Coronary artery (tissue), 2 donors: Measurements from ENCODE around the gene MET.
"Not testable (repeated sequence)": the region's sequence is repeated elsewhere in the genome, so short reads cannot be mapped to it uniquely, and the experiment has no call there.

ENCODE experiments used
- DNase-seq: peaks from one replicate; pipeline ENCODE4 v3.0.0-alpha.2; 2017; ENCODE audit warnings: low spot score
- H3K27ac ChIP-seq, 2 donors: fragments of 200-600 bp; sonication (generic); one replicate each; pipeline ENCODE4 v1.5.1; 2016 to 2019
- H3K4me3 ChIP-seq: fragments of 200-600 bp; sonication (generic); 2 replicates; pipeline ENCODE4 v1.5.1; 2016; ENCODE audit warnings: mild to moderate bottlenecking, moderate library complexity
- TF ChIP-seq, protein P1 (sequence below): fragments of 200-600 bp; sonication (generic); IDR thresholded peaks from one replicate; pipeline ENCODE4 v1.5.1; 2019; ENCODE audit warnings: antibody characterized with exemption

MET gene

DNA sequence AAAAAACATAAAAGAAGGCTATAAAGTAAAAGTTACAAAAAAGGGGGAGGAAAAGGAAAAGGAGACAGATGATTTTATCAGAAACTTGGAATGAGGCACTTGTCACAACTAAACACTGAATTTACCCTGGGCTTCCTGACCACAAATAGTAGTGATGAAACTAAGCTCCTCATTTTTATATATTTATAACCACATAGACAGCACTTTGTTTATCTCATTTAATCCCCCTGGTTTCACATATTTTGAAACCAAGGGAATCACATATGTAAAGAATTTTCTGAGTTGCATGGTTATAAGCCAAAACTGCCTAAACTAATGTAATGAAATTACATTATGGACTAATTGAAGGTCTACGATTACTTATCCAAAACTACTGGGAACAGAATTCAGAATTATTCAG is 39.6 kb upstream of the MET start:
- no peak for DNase-seq
- no peak overlapping the region for H3K27ac ChIP-seq
- TF ChIP-seq, protein P1, sequence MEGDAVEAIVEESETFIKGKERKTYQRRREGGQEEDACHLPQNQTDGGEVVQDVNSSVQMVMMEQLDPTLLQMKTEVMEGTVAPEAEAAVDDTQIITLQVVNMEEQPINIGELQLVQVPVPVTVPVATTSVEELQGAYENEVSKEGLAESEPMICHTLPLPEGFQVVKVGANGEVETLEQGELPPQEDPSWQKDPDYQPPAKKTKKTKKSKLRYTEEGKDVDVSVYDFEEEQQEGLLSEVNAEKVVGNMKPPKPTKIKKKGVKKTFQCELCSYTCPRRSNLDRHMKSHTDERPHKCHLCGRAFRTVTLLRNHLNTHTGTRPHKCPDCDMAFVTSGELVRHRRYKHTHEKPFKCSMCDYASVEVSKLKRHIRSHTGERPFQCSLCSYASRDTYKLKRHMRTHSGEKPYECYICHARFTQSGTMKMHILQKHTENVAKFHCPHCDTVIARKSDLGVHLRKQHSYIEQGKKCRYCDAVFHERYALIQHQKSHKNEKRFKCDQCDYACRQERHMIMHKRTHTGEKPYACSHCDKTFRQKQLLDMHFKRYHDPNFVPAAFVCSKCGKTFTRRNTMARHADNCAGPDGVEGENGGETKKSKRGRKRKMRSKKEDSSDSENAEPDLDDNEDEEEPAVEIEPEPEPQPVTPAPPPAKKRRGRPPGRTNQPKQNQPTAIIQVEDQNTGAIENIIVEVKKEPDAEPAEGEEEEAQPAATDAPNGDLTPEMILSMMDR: no peak
- H3K4me3 ChIP-seq: no peak overlapping the region

- TF ChIP-seq, protein P1: no peak
- Histone ChIP-seq H3K27ac (no peak overlapping the region), H3K4me3 (no peak overlapping the region)
- no peak for DNase-seq
Observed at GRCh38 chr7:116633131-116633988, 38.6 kb upstream of the MET start.

DNA sequence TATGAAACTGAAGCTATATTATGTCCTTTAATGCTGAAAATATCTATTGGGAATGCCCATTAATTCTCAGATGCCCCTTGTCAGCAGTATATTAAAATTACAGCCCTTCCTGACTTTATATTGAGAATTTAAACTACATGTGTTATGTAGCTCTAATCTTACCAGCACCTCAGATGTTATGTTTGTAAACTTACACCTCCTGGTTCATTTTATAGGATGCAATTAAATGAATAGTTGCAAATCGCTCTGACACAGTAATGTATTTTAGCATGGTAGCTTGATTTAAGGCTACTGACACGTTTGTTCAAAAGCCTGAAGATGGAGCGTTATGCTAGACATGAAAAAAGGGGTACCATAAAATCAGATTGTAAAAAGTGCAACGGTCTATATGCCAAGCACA is 35.0 kb upstream of the MET start:
- Histone ChIP-seq H3K4me3 (no peak overlapping the region), H3K27ac (no peak overlapping the region)
- TF ChIP-seq, protein P1: no peak
- DNase-seq: no peak

DNA sequence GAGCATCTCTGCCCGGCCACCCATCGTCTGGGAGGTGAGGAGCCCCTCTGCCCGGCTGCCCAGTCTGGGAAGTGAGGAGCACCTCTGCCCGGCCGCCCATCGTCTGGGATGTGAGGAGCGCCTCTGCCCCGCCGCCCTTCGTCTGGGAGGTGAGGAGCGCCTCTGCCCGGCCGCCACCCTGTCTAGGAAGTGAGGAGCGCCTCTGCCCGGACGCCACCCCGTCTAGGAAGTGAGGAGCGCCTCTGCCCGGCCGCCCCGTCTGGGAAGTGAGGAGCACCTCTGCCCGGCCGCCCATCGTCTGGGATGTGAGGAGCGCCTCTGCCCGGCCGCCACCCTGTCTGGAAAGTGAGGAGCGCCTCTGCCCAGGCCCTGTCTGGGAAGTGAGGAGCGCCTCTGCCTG is 33.4 kb upstream of the MET start:
- H3K27ac ChIP-seq, H3K4me3 ChIP-seq, DNase-seq: not testable (repeated sequence)

DNA sequence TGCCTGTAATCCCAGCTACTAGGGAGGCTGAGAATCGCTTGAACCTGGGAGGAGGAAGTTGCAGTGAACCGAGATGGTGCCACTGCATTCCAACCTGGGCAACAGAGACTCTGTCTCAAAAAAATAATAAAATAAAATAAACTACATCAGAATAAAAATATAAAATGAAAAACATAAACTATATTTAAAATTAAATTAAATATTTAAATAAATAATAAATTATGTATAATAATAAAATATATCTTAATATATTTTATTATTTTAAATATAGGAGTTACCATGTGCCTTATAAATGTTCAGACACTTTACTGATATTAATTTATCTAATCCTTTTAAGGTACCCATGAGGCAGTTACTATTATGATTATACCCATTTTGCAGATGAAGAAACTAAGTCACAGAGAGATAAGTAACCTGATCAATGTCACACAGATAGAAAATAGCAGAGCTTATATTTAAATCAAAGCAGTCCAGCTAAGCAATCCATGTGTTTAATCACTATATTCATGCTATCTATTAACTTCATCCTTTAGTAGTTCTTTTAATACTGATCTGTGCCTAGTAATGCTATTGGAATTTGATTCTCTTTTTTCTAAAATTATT is 30.3 kb upstream of the MET start:
- TF ChIP-seq, protein P1: no peak
- DNase-seq: no peak
- no peak overlapping the region for H3K4me3 ChIP-seq
- H3K27ac ChIP-seq: no peak overlapping the region

DNA sequence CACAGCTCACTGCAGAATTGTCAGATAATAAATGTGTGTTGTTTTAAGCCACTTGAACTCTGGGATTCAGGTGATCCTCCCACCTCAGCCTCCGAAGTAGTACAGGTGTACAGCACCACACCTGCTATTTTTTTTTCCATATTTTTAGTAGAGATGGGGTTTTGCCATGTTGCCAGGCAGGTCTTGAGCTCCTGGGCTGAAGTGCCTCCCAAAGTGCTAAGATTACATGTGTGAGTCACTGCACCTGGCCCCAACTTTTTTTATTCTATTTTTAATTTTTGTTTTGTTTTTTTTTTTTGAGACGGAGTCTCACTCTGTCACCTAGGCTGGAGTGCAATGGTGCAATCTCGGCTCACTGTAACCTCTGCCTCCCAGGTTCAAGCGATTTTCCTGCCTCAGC is 28.8 kb upstream of the MET start:
- not testable (repeated sequence) for H3K27ac ChIP-seq, DNase-seq, H3K4me3 ChIP-seq

- H3K27ac ChIP-seq: no peak overlapping the region
- no peak for DNase-seq
- TF ChIP-seq, protein P1: no peak
- no peak overlapping the region for H3K4me3 ChIP-seq
Observed at GRCh38 chr7:116644628-116645027, 27.4 kb upstream of the MET start.

DNA sequence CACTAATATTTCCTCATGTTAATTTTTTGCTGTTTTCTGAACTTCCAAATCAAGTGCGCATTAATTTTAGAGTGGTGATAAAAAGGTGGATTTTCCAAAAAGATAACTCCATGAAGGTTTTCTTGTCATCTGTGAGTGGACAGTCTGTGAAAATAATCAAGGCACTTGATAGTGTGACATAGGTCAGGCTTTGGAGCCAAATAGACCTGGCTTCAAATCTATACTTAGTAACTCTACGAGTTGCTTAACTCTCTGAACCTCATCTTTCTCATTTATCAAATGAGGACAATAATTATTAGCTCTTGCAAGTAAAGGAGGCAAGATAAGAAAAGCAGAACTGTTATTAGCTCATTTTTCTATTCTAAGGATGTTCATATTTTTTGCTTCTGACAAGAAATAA is 24.7 kb upstream of the MET start:
- no peak for DNase-seq
- Histone ChIP-seq H3K27ac (no peak overlapping the region), H3K4me3 (no peak overlapping the region)
- TF ChIP-seq, protein P1: no peak
